Amygdala (tissue), 56 donors: ENCODE measurements around the gene SKP1.
A peak's percentile ranks its signal among the peaks of the same experiment; 100 is the strongest.

Source experiments
- DNase-seq, 56 donors: peaks; one replicate each; lab custom pipeline; 2025; lab: John Stamatoyannopoulos, UW

SKP1 gene

GRCh38 chr5:134131578-134132350, 45.0 kb downstream of the SKP1 start:
- DNase-seq, result no peak

DNA sequence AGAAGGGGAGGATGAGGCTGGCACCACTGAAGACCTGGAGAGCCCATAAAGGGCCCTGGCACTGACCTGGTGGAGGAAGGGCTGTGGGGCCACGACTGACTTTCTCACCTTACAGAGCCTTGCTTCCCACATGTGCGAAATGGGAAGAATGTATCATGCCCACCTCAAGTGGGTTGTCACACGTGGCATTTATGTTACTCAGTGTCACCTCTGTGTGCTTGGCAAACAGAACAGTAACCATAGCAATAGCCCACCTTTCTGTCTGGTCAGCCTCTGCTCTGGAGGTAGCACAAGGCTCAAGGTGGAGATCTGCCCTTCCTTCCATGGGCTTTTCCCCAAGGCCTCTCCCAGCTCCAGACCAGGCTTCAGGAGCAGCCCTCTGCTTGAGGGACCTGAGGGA, 45.6 kb downstream of the SKP1 start:
- no peak for DNase-seq

GRCh38 chr5:134130239-134130945, 46.4 kb downstream of the SKP1 start:
- DNase-seq, result peak in 2 of 56 donors; percentile 21 to 26

DNA sequence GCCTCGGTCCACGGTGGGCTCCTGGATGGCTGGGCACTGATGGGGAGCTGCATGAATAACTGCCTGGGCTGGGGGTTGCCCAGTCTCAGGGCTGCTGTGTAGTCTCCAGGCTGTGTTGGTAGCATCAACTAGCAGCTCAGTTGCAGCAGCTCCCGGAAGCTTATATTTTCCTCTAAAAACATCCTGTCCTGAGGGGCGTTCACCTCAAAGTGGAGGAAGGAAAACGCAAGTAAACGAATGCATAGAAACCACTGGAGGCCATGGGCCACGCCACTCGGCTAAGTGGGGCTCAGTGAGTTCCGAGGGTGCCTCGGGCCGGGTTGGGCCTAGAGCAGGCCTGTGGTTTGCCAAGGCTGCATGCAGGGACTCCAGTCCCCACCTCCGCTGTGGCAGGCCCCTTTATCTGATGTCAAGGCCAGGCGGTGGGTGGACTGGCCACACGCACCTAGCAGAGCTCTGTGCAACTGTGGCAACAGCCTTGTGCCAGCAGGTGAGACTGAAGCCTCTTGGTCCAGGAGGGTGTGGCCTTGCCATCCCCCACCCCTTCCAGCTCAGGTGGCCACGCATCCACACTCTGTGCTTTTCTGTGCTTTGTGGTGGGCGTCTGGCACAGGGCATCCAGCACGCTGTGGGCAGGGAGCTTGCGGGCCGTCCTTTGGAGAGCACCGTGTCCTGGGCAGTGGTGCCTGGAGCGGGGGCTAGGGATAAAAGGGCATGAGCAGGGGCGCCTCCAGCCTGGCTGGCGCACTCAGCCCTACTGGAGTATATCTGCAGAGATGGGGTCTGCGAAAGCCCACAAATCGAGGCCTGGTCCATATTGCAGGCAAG, 47.1 kb downstream of the SKP1 start:
- no peak for DNase-seq

GRCh38 chr5:134128648-134128995, 48.1 kb downstream of the SKP1 start:
- DNase-seq, result no peak

GRCh38 chr5:134127988-134128647, 48.6 kb downstream of the SKP1 start:
- DNase-seq, result no peak

GRCh38 chr5:134127376-134127861, 49.3 kb downstream of the SKP1 start:
- peak in 4 of 56 donors; percentile 9 to 24 (median 18) for DNase-seq

DNA sequence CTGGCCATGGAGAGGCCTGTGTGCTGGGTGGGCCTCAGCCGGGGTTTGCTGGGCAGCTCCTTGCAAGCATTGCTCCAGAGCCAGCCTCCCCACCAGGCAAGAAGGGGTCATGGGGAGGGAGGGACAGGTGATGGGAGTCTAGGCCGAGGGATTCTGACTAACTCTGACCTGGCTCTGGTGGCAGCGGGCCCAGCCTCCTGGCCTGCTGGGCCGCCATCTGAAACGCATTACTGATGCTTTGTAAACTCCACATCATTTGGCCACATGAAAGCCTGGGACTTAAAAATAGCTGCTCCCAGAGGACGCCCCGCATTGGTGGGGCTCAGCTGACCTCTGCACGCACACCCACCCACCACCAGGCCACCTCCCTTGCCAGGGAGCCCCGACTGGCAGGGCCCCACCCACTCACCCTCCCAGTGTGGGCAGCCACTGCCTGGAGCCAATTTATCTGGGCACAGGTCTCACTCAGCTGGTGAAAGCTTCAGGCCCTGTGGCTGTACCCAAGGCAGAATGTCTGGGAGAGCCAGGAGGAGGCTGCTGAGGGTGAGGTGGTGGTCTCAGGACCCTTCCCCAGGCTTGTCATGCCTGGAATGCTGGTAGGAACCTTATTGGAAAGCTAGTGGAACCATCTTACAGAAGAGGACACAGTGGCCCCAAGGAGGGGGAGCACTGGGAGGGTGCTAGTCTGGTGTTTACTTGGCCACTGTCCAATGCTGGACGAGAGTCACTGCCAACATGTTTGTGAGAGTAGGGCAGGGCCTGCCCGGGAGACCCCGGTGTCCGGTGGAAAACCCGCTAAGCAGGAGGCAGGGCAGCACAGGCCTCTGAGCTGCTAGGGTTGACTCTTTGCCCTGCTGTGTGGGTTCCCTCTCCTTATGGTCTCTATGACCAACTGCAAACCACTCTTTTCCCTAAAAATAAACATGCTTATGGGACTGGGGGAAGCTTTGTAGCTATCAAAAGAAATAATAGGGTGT, 51.4 kb downstream of the SKP1 start:
- DNase-seq, result peak in 31 of 56 donors; percentile 13 to 79 (median 36)

- DNase-seq, result no peak
Observed at GRCh38 chr5:134124289-134125038, 52.3 kb downstream of the SKP1 start.

GRCh38 chr5:134123360-134123759, 53.4 kb downstream of the SKP1 start:
- no peak for DNase-seq

- DNase-seq, result no peak
Observed at GRCh38 chr5:134122530-134122929, 54.2 kb downstream of the SKP1 start.

DNA sequence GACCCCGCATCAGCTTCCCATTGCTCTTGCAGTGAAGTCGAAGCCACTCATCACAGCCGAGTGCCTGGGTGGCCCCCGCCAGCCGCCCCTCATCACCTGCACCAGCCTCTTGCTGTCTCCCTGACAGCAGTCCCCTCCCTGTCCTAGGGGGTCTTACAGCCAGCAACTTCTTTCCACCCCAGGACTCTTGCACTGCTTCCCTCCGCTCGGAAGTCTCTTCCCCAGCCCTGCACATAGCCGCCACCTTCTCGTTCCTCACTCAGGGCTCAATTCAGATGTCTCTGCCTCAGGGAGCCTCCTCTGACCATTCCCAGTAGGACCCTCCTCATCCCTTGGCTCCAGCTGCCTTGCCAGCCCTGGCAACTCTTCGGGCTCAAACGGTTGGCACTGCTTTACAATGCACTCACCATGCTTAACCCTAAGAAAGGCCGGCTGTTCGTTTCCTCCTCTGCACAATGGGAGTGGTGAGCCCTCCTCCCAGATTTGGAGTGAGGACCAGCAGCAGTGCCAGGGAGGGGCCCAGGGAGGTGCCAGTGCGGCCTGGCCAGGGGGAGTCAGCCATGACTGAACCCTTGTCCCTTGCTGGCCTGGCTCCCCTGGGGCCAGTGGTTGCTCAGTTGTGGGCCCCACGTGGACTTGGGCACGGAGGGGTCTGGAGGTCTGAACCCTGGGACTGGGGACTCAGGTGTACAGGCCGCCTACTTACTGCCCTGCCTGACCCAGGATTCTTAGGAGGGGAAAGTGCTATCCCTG, 56.2 kb downstream of the SKP1 start:
- no peak for DNase-seq

- no peak for DNase-seq
Observed at GRCh38 chr5:134119720-134120119, 57.0 kb downstream of the SKP1 start.

DNA sequence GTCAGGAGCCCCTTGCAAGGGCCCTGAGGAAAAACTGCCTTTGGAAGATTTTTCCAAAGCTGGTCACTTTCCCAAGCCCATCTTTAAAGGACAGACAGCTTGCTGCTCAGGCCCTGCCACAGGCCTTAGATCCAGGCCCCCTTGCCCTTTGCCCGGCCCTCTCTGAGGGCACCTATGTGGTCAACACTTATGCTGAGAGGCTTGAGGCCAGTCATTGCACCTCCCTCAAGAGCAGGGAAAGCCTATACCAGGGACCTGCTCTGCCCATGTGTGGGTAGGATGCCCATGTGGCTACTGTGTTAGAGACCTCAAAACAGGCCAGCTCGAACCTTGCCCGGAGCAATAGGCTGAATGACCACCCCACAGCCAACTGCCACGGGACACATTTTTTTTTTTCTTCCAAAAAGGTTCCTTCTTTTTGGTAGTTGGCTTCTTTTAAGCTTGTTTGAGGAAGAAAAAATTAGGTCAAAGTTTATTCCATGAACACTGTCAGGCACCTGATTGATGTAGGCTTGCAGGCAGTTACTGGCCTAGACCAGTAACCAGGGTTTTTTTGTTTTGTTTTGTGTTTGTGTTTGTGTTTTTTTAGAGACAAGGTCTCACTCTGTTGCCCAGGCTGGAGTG, 58.4 kb downstream of the SKP1 start:
- no peak for DNase-seq

- no peak for DNase-seq
Observed at GRCh38 chr5:134116789-134117761, 59.7 kb downstream of the SKP1 start.

- DNase-seq, result no peak
Observed at GRCh38 chr5:134116286-134116685, 60.5 kb downstream of the SKP1 start.
